Neural progenitor cell (in vitro differentiated cells): ENCODE results near the gene LIPE. TPM values are rescaled to one million over a fixed set of nuclear protein-coding genes. Genes with fewer than 3 reads are reported as not detected.
A peak's percentile ranks its signal among the peaks of the same experiment; 100 is the strongest.

Experiments
- DNase-seq: peaks from one replicate; pipeline ENCODE4 v3.0.0-alpha.2; 2016; ENCODE audit warnings: low spot score
- H2AFZ ChIP-seq: fragments of 200-600 bp; sonication (generic); replicated peaks from 2 replicates; pipeline ENCODE4 v1.6.1; 2016; ENCODE audit warnings: antibody characterized with exemption
- H3F3A ChIP-seq: fragments of 200-600 bp; sonication (generic); 2 replicates; pipeline ENCODE4 v1.6.1; 2016; ENCODE audit warnings: antibody characterized with exemption, low read depth
- H3K27ac ChIP-seq: fragments of 200-600 bp; sonication (generic); 2 replicates; pipeline ENCODE4 v1.5.1; 2016; ENCODE audit warnings: mild to moderate bottlenecking
- H3K27me3 ChIP-seq: fragments of 200-600 bp; sonication (generic); 2 replicates; pipeline ENCODE4 v1.6.1; 2016; ENCODE audit warnings: mild to moderate bottlenecking, moderate library complexity
- H3K36me3 ChIP-seq: fragments of 200-600 bp; sonication (generic); 2 replicates; pipeline ENCODE4 v1.5.1; 2016
- H3K4me1 ChIP-seq: fragments of 200-600 bp; sonication (generic); 2 replicates; pipeline ENCODE4 v1.6.1; 2016; ENCODE audit warnings: mixed run types
- H3K4me2 ChIP-seq: fragments of 200-600 bp; sonication (generic); 2 replicates; pipeline ENCODE4 v1.6.1; 2016
- H3K4me3 ChIP-seq: fragments of 200-600 bp; sonication (generic); 2 replicates; pipeline ENCODE4 v1.5.1; 2016
- H3K79me2 ChIP-seq: fragments of 200-600 bp; sonication (generic); 2 replicates; pipeline ENCODE4 v1.6.1; 2016; ENCODE audit warnings: low read depth
- H3K9ac ChIP-seq: fragments of 200-600 bp; sonication (generic); 2 replicates; pipeline ENCODE4 v1.6.1; 2016
- H3K9me3 ChIP-seq: fragments of 200-600 bp; sonication (generic); 2 replicates; pipeline ENCODE4 v1.5.1; 2016; ENCODE audit warnings: low read depth
- H4K20me1 ChIP-seq: fragments of 200-600 bp; sonication (generic); 2 replicates; pipeline ENCODE4 v1.6.1; 2016; ENCODE audit warnings: low read depth
- H3K27ac Mint-ChIP-seq: 3 replicates; pipeline ENCODE4 v1.8.0; 2021; ENCODE audit warnings: mixed read lengths
- H3K27me3 Mint-ChIP-seq: 2 replicates; pipeline ENCODE4 v1.8.0; 2022; ENCODE audit warnings: low read depth, mild to moderate bottlenecking, inconsistent platforms, moderate library complexity, mixed read lengths; ENCODE audit not compliant: insufficient read depth
- H3K36me3 Mint-ChIP-seq: 3 replicates; pipeline ENCODE4 v1.8.0; 2021; ENCODE audit warnings: mixed read lengths
- H3K4me1 Mint-ChIP-seq: 3 replicates; pipeline ENCODE4 v1.8.0; 2021; ENCODE audit warnings: mixed read lengths
- H3K4me3 Mint-ChIP-seq: 3 replicates; pipeline ENCODE4 v1.8.0; 2021; ENCODE audit warnings: mild to moderate bottlenecking, moderate library complexity, mixed read lengths
- H3K9me3 Mint-ChIP-seq: 3 replicates; pipeline ENCODE4 v1.8.0; 2020; ENCODE audit warnings: mixed read lengths
- CTCF ChIP-seq: fragments of 200-600 bp; sonication (generic); IDR thresholded peaks from 2 replicates; pipeline ENCODE4 v1.5.1; 2017; ENCODE audit warnings: antibody characterized with exemption, mild to moderate bottlenecking
- EZH2 ChIP-seq: fragments of 200-600 bp; sonication (generic); IDR thresholded peaks from 2 replicates; pipeline ENCODE4 v1.6.1; 2017; ENCODE audit warnings: antibody characterized with exemption, mild to moderate bottlenecking, moderate library complexity
- EZH2phosphoT487 ChIP-seq: fragments of 200-600 bp; sonication (generic); IDR thresholded peaks from 2 replicates; pipeline ENCODE4 v1.6.1; 2017; ENCODE audit warnings: antibody characterized with exemption
- total RNA-seq: library from RNA; depleted of rRNA; stranded (reverse); fragments of >200 nt; gene quantifications from 2 replicates; pipeline ENCODE4 v1.2.3, GENCODE V29; 2015; ENCODE audit warnings: low replicate concordance

Gene LIPE
- total RNA-seq, 1 donor from 2014 or later = 3.5 TPM

- no peak overlapping the region for H3K4me3 Mint-ChIP-seq
- no peak overlapping the region for H2AFZ ChIP-seq
- no peaks in the 10 kb centered on the region for H3K27me3 ChIP-seq
- no peak overlapping the region for H3K4me3 ChIP-seq
- no peak overlapping the region for H3K9ac ChIP-seq
- no peaks in the 10 kb centered on the region for H3K79me2 ChIP-seq
- no peak overlapping the region for H3K27ac ChIP-seq
- no peaks in the 10 kb centered on the region for H3K36me3 ChIP-seq
- no peaks in the 10 kb centered on the region for H3K9me3 ChIP-seq
- DNase-seq = peak; percentile 88
- peak overlapping the region; percentile 61 for H3K27ac Mint-ChIP-seq
- H4K20me1 ChIP-seq = peaks cover 10% of the 10 kb centered on the region
- H3K27me3 Mint-ChIP-seq = peaks cover 2% of the 10 kb centered on the region
- H3K4me1 Mint-ChIP-seq = peaks cover 8% of the 10 kb centered on the region
- H3F3A ChIP-seq = peaks cover 15% of the 10 kb centered on the region
- no peaks in the 10 kb centered on the region for H3K36me3 Mint-ChIP-seq
- H3K9me3 Mint-ChIP-seq = no peaks in the 10 kb centered on the region
- H3K4me2 ChIP-seq = peak overlapping the region; percentile 19
- TF ChIP-seq EZH2 (no peak), EZH2phosphoT487 (no peak), CTCF (peak; percentile 91)
- peaks cover 8% of the 10 kb centered on the region for H3K4me1 ChIP-seq
Observed at GRCh38 chr19:42433503-42434260, 6.5 kb upstream of the LIPE start.

GRCh38 chr19:42431486-42431885, 4.3 kb upstream of the LIPE start:
- no peak overlapping the region for H3K27ac Mint-ChIP-seq

GRCh38 chr19:42428676-42429075, 1.5 kb upstream of the LIPE start:
- peaks cover 13% of the 10 kb centered on the region for H3K4me1 Mint-ChIP-seq
- peak; percentile 64 for DNase-seq
- Histone ChIP-seq H3K27ac (peak overlapping the region; percentile 26), H3K9me3 (no peaks in the 10 kb centered on the region), H3K9ac (no peak overlapping the region), H3K79me2 (no peaks in the 10 kb centered on the region), H4K20me1 (peaks cover 13% of the 10 kb centered on the region), H3K27me3 (peaks cover 24% of the 10 kb centered on the region), H3K4me2 (peak overlapping the region; percentile 69), H3K4me3 (peak overlapping the region; percentile 10), H3F3A (peaks cover 38% of the 10 kb centered on the region), H2AFZ (no peak overlapping the region), H3K36me3 (no peaks in the 10 kb centered on the region), H3K4me1 (peaks cover 26% of the 10 kb centered on the region)
- no peak overlapping the region for H3K4me3 Mint-ChIP-seq
- H3K9me3 Mint-ChIP-seq = no peaks in the 10 kb centered on the region
- H3K36me3 Mint-ChIP-seq = no peaks in the 10 kb centered on the region
- TF ChIP-seq CTCF (no peak), EZH2 (no peak), EZH2phosphoT487 (no peak)
- H3K27me3 Mint-ChIP-seq = peaks cover 8% of the 10 kb centered on the region
- H3K27ac Mint-ChIP-seq = no peak overlapping the region

More at GRCh38 chr19:42431486-42431885, 4.3 kb upstream of the LIPE start:
- peaks cover 25% of the 10 kb centered on the region for H3K4me1 ChIP-seq
- DNase-seq = no peak
- Mint-ChIP-seq H3K36me3 (no peaks in the 10 kb centered on the region), H3K27me3 (peaks cover 2% of the 10 kb centered on the region), H3K9me3 (no peaks in the 10 kb centered on the region), H3K4me1 (peaks cover 11% of the 10 kb centered on the region), H3K4me3 (no peak overlapping the region)
- no peak overlapping the region for H3K4me2 ChIP-seq
- H3K9me3 ChIP-seq = no peaks in the 10 kb centered on the region
- H3K27ac ChIP-seq = no peak overlapping the region
- H3K36me3 ChIP-seq = no peaks in the 10 kb centered on the region
- no peaks in the 10 kb centered on the region for H3K79me2 ChIP-seq
- peaks cover 13% of the 10 kb centered on the region for H4K20me1 ChIP-seq
- no peak overlapping the region for H3K4me3 ChIP-seq
- peaks cover 1% of the 10 kb centered on the region for H3K27me3 ChIP-seq
- no peak overlapping the region for H3K9ac ChIP-seq
- H3F3A ChIP-seq = peaks cover 24% of the 10 kb centered on the region
- TF ChIP-seq EZH2 = no peak
- no peak for TF ChIP-seq EZH2phosphoT487
- no peak for TF ChIP-seq CTCF
- no peak overlapping the region for H2AFZ ChIP-seq
